GM18861 (cell line): ENCODE measurements around the gene RBM39.
"Not testable (repeated sequence)": the region's sequence is repeated elsewhere in the genome, so short reads cannot be mapped to it uniquely, and the experiment has no call there.

ENCODE experiments used
- ATAC-seq: cut with Tn5 transposase; IDR thresholded peaks from one replicate; pipeline ENCODE4 v1.9.1; 2021; ENCODE audit not compliant: unreplicated experiment

The RBM39 gene

GRCh38 chr20:35709259-35709658, 32.8 kb downstream of the RBM39 start:
- ATAC-seq, result no peak

DNA sequence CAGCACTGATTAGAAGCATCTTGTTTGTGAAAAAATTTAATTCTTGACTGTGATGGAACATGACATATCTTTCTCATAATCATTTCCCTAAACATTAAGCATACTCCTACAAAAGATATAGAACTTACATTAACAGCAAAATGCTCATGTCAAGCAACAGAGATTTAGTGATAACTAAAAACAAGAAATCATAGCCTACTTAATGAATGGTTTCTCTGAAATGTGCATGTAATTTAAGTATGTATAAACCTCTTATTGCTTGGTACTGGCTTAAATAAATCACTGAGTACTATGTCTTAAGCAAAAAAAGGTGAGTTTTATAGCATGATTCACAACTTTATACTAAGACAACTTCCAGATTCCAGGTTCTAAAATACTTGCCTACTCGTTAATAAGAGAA, 33.6 kb downstream of the RBM39 start:
- ATAC-seq, result no peak

GRCh38 chr20:35706591-35707529, 35.2 kb downstream of the RBM39 start:
- ATAC-seq, result not testable (repeated sequence)

GRCh38 chr20:35705894-35706293, 36.2 kb downstream of the RBM39 start:
- ATAC-seq, result not testable (repeated sequence)

DNA sequence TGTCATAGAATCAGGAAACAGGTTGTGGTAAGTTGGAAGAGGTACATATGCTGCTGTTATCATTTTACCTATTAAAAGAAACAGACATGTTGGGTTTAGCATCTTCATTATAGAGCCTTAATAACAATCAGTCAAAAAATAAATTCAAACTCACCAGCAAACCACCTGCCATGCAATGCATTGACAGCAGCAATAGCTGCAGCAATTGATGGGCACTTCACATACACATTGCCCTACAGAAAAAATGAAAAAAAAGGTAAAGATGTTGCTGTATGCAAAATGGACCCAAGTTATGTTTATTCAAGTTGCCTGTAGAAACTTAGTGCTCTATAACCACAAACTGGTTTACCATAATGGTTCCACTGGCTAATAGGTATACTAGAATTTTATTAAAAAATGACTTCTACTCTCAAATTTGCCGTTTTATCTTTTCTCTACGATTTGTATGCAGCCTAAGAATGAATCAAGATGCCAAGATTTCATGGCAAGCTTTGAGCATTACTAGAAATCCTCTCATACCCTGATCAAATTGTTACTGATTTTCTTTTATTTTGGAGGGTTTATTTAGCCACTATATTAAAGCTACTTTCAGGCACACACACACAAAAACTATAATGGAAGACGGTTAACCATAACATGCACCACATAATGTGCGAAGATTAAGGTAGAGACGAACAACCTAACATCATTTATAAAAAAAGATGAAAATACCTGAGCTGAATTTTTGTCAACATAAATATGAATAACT, 37.4 kb downstream of the RBM39 start:
- ATAC-seq, result no peak

- ATAC-seq, result no peak
These were observed 39.0 kb downstream of the RBM39 start for GRCh38 chr20:35702824-35703695.

GRCh38 chr20:35702051-35702823, 39.8 kb downstream of the RBM39 start:
- ATAC-seq, result no peak

- ATAC-seq, result no peak
These were observed 41.4 kb downstream of the RBM39 start for GRCh38 chr20:35700625-35701148.

DNA sequence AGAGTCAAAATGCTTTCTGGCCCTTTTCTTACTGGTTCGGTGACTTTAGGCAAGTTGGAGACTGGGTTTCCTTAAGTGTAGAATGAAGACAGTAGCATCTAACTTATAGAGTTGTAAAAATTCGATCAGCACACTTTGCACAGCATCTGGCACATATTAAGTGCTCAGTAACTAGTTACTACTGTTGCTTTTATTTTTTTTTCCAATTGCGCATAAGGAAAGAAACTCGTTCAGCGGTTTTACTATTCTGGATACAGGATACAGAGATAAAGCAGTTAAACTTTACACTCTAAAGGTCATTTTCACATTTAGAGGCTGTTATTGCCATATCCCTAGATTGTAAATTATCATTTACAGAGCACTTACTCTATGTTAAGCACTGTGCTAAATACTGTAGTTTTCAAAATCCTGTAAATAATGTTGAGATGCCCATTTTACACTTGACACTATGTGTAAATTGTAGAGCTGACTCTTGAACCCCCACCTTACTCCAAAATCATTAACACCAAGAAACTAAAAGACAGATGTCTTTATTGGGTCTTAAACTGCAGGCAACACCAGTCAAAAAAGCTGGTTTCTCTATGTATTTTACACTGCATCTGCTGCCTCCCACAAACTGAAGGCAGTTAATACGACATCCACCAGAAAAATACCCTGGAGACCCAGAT, 42.0 kb downstream of the RBM39 start:
- no peak for ATAC-seq

GRCh38 chr20:35699127-35699956, 42.7 kb downstream of the RBM39 start, which contains the start of the genes NFS1 and ROMO1:
Gene NFS1 (minus strand): TSS chr20:35699352. CDS start chr20:35699288, 64 bp downstream.
Gene ROMO1 (plus strand): TSS chr20:35699405. CDS start chr20:35699633, 228 bp downstream.
- peak; percentile 60 for ATAC-seq

GRCh38 chr20:35698298-35699126, 43.5 kb downstream of the RBM39 start:
- ATAC-seq, result peak; percentile 12

DNA sequence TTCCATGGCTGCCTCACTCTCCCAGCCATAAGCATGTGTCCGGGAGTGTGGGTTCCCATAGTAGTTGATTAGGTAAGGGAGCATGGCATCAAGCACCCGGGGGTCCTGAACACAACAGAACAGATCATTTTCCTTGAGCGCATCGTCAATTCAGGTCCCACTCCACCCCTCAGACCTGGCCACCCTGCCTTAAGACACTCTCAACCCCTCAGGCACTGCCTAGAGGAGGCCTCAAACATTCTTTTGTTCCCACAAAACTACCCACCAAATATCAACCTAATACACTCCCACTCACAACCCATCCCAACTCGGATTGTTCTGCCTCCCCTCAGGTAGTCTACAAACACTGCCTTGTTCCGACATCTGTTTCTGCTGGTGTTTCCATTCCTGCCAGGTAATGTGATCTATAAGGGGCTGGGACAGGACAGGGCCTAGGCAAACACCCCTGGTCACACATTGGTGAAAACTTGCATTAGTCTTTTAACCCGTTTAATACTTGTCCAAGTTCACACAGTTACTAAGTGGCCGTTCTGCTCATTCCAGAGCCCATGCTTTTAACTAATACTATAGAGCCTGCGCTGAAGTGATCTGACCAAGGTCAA, 44.3 kb downstream of the RBM39 start:
- no peak for ATAC-seq

- no peak for ATAC-seq
These were observed 46.1 kb downstream of the RBM39 start for GRCh38 chr20:35695978-35696377.

GRCh38 chr20:35695245-35695749, 46.8 kb downstream of the RBM39 start:
- no peak for ATAC-seq

- no peak for ATAC-seq
These were observed 51.8 kb downstream of the RBM39 start for GRCh38 chr20:35690265-35690664.

DNA sequence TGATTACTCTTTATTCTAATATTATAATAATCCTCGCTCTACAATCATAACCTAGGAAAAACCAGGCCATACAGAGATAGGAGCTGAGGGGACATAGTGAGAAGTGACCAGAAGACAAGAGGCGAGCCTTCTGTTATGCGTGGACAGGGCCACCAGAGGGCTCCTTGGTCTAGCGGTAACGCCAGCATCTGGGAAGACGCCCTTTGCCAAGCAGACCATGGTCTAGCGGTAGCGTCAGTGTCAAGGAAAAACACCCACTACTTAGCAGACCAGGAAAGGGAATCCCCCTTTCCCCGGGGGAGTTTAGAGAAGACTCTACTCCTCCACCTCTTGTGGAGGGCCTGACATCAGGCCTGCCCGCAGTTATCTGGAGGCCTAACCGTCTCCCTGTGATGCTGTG, 55.2 kb downstream of the RBM39 start:
- ATAC-seq, result not testable (repeated sequence)

- not testable (repeated sequence) for ATAC-seq
These were observed 56.7 kb downstream of the RBM39 start for GRCh38 chr20:35685368-35685767.
